GM23338 (cell line): Measurements from ENCODE around the gene TPI1.

Experiments
- CREB1 ChIP-seq: fragments of 250-450 bp; sonication (Bioruptor Pico); IDR thresholded peaks from 2 replicates; pipeline ENCODE4 v1.5.0; 2020; ENCODE audit warnings: low read depth, mild to moderate bottlenecking, moderate library complexity
- CTCF ChIP-seq, 2 experiments: fragments of 200-600 bp in 1 of 2; sonication (generic) in 1 of 2; conservative IDR thresholded peaks; 2 replicates each; pipeline versions ENCODE4 v1.5.1 to v1.6.1; 2016 to 2017; ENCODE audit warnings: antibody characterized with exemption in 2 of 2, low read depth in 2 of 2, mild to moderate bottlenecking in 2 of 2, moderate library complexity in 1 of 2

- TF ChIP-seq CREB1 (CRISPR knock-in tag) (no peak), CTCF (conservative IDR thresholded peaks at IDR 0.05; ENCODE audit: low read depth in 2 of 2) (no peak)
Measured at GRCh38 chr12:6912164-6912935, 45.0 kb downstream of the TPI1 start.
